Measurements from ENCODE around the gene AFF4.

The AFF4 gene

DNA sequence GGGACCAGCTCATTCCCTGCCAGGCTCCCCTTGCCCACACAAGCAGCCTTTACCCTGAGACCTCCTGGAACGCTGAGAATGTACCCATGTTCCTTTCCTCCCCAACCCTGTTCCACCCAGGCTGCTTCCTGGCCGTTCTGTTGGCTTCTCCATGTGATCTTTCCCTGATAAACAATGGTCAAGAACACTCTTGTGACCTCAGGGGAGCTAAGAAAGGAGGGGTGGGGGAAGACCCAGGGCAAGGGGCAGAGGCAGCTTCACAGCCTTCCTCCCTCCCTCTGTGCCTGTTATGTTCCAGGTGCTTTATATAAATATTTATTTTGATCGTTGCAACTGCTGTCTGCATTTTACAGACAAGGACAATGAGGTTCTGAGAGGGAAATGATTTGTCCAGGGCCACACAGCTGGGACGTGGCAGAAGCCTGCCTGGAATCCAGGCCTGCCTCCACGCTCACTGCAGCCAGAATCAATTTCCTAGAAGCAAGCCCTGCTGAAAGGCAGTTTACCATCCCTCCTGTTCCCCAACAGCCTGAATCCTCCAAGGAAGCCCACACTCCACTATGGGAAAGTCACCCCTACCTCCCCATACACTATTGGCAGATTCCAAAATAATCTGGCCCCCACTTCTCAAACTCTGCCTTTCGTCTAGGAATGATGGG, 136.9 kb downstream of the AFF4 start:
- DNase-seq = no peak

DNA sequence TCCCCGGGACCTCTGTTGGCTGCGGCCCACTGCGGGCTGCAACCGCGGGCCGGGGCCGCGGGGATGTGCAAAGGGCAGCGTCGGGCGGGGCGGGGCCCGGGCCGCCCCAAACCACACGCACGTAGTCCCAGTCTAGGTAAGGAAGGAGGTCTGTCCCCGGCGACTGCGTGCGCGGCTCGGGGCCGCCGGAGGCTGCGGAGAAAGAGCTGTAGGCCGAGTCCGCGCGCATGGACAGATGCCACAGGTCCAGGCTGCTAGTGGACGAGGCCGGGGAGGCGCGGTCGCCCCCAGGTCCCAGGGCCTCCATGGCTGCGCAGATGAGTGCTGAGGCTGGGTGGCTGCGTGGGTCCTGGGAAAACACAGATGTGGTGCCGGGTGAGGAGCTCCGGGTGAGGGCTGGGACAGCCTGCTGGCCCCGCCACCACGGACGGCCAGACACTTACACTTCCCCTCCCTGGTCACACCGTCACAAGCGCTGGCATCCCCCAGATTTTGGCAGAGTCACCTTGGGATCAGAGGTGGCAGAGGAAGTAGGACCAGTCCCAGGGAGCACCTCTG, 137.5 kb downstream of the AFF4 start:
- DNase-seq = no peak

Measured in right hindlimb (tissue), 1 donor.